K562 (cell line): ENCODE measurements around the gene CPSF4L. TPM values are rescaled to one million over a fixed set of nuclear protein-coding genes. Genes with fewer than 3 reads are reported as not detected.
A peak's percentile ranks its signal among the peaks of the same experiment; 100 is the strongest.

Experiments used
- ATAC-seq: fragments of 200-7000 bp; cut with Tn5 transposase; 3 replicates; pipeline ENCODE4 v1.9.1; 2020; ENCODE audit warnings: moderate library complexity
- BruUV-seq: library from RNA; stranded (reverse); fragments of 400-500 nt; replicated peaks from 2 replicates; lab custom pipeline; 2021; lab: Mats Ljungman, UMichigan
- CTCF ChIA-PET: fragments of 300-600 bp; formaldehyde crosslinking; extraction: SDS; loops from one replicate; lab custom pipeline; 2021; ENCODE audit warnings: low intra/inter-chr PET ratio; lab: Yijun Ruan, JAX
- POLR2A ChIA-PET: fragments of 300-600, 350-650 bp; sonication (Branson Sonifier 250); formaldehyde crosslinking; extraction: SDS; loops from one replicate; lab custom pipeline; 2021; ENCODE audit warnings: antibody characterized with exemption, inconsistent platforms; lab: Yijun Ruan, JAX
- DNase-seq, 4 experiments: peaks; one replicate each; pipeline versions ENCODE4 v3.0.0 to v3.0.0-alpha.2; 2011 to 2018; ENCODE audit warnings: low spot score in 3 of 4, mixed read lengths in 3 of 4; ENCODE audit errors: extremely low read depth in 1 of 4
- FAIRE-seq: peaks from 2 replicates; lab custom pipeline; 2011; peaks lifted over from hg19 to GRCh38; lab: Jason Lieb, UNC
- H2AFZ ChIP-seq: 2 replicates; pipeline ENCODE4 v1.6.0; 2011; ENCODE audit warnings: low read depth, low read length, control low read depth, inconsistent platforms
- H3K27ac ChIP-seq: fragments of 200-600 bp; 3 replicates; pipeline ENCODE4 v1.8.0; 2011; ENCODE audit warnings: low read depth, mild to moderate bottlenecking, control low read depth, inconsistent platforms, low read length, moderate library complexity, mixed read lengths; ENCODE audit errors: extremely low read depth
- H3K27me3 ChIP-seq, 2 experiments: fragments of 300-600 bp in 1 of 2; 2 replicates in 1 of 2; 3 replicates in 1 of 2; pipeline versions ENCODE4 v1.6.0 to v1.8.0; 2011; ENCODE audit warnings: inconsistent platforms in 2 of 2, low read length in 2 of 2, mild to moderate bottlenecking in 1 of 2, mixed read lengths in 1 of 2, moderate library complexity in 1 of 2; ENCODE audit not compliant: control insufficient read depth in 2 of 2, insufficient read depth in 2 of 2
- H3K36me3 ChIP-seq: fragments of 300-600 bp; 3 replicates; pipeline ENCODE4 v1.8.0; 2011; ENCODE audit warnings: mild to moderate bottlenecking, low read length, inconsistent platforms; ENCODE audit not compliant: control insufficient read depth, insufficient read depth
- H3K4me1 ChIP-seq, 2 experiments: fragments of 200-600 bp in 1 of 2; replicated peaks in 1 of 2; 2 replicates in 1 of 2; 3 replicates in 1 of 2; pipeline versions ENCODE4 v1.5.1 to v1.8.0; 2011; ENCODE audit warnings: inconsistent platforms in 2 of 2, low read length in 2 of 2, mild to moderate bottlenecking in 1 of 2, mixed read lengths in 1 of 2, moderate library complexity in 1 of 2; ENCODE audit not compliant: control insufficient read depth in 2 of 2, insufficient read depth in 2 of 2
- H3K4me2 ChIP-seq: 2 replicates; pipeline ENCODE4 v1.6.1; 2011; ENCODE audit warnings: low read length, control low read depth, inconsistent platforms, mixed read lengths; ENCODE audit not compliant: insufficient read depth
- H3K4me3 ChIP-seq: fragments of 200-600 bp; sonication (generic), shearing (Covaris generic); 2 replicates; pipeline ENCODE4 v1.5.1; 2016; ENCODE audit warnings: control low read depth, inconsistent platforms
- H3K79me2 ChIP-seq: fragments of 200-600 bp; 3 replicates; pipeline ENCODE4 v1.8.0; 2011; ENCODE audit warnings: low read length, inconsistent platforms; ENCODE audit not compliant: control insufficient read depth, insufficient read depth
- H3K9ac ChIP-seq, 2 experiments: 2 replicates each; pipeline versions ENCODE4 v1.6.0 to v1.6.1; 2011; ENCODE audit warnings: low read depth in 2 of 2, low read length in 2 of 2, control low read depth in 1 of 2, inconsistent platforms in 1 of 2, mild to moderate bottlenecking in 1 of 2, mixed read lengths in 1 of 2; ENCODE audit not compliant: insufficient read depth in 1 of 2
- H3K9me1 ChIP-seq: one replicate; pipeline ENCODE4 v1.6.0; 2011; ENCODE audit warnings: inconsistent platforms, mild to moderate bottlenecking, low read length, moderate library complexity; ENCODE audit not compliant: control insufficient read depth, insufficient read depth
- H3K9me3 ChIP-seq: replicated peaks from 2 replicates; pipeline ENCODE4 v1.5.1; 2011; ENCODE audit warnings: low read depth, low read length, inconsistent platforms; ENCODE audit not compliant: control insufficient read depth, insufficient read depth
- H4K20me1 ChIP-seq: replicated peaks from 2 replicates; pipeline ENCODE4 v1.6.1; 2011; ENCODE audit warnings: low read length, inconsistent platforms, mixed read lengths; ENCODE audit not compliant: control insufficient read depth, insufficient read depth
- ATF1 ChIP-seq, 2 experiments: fragments of 450-650 bp in 1 of 2; IDR thresholded peaks; 2 replicates each; pipeline ENCODE4 v1.6.1; 2016; ENCODE audit warnings: missing compliant biosample characterization in 1 of 2, missing genetic modification characterization in 1 of 2
- C11orf30 ChIP-seq: fragments of 450-650 bp; IDR thresholded peaks from 2 replicates; pipeline ENCODE4 v1.6.1; 2016; ENCODE audit warnings: low read depth, mild to moderate bottlenecking
- DMBX1 ChIP-seq: fragments of 250-450 bp; sonication (Bioruptor Pico); IDR thresholded peaks from 2 replicates; pipeline ENCODE4 v1.8.0; 2022; ENCODE audit warnings: inconsistent platforms, mild to moderate bottlenecking, moderate library complexity, borderline replicate concordance
- E2F5 ChIP-seq: sonication (generic); formaldehyde crosslinking; IDR thresholded peaks from 2 replicates; pipeline ENCODE4 v1.8.0; 2022; ENCODE audit warnings: mild to moderate bottlenecking, missing genetic modification reagents
- GATAD2A ChIP-seq: fragments of 450-650 bp; IDR thresholded peaks from 2 replicates; pipeline ENCODE4 v1.6.1; 2017
- HMG20B ChIP-seq: fragments of 250-450 bp; sonication (Bioruptor Pico); IDR thresholded peaks from 2 replicates; pipeline ENCODE4 v1.5.0; 2021; ENCODE audit warnings: mild to moderate bottlenecking
- RFX5 ChIP-seq: IDR thresholded peaks from 2 replicates; pipeline ENCODE4 v1.6.1; 2011; ENCODE audit warnings: low read depth, mild to moderate bottlenecking, improper control_type of control experiment, low read length
- YY1 ChIP-seq, 3 experiments: IDR thresholded peaks; 2 replicates each; pipeline ENCODE4 v1.6.1; 2011; ENCODE audit warnings: low read length in 2 of 3, mild to moderate bottlenecking in 2 of 3, moderate library complexity in 2 of 3, borderline replicate concordance in 1 of 3, control low read depth in 1 of 3, low read depth in 1 of 3; ENCODE audit not compliant: insufficient read depth in 3 of 3, insufficient replicate concordance in 2 of 3, control insufficient read depth in 1 of 3, insufficient read length in 1 of 3; ENCODE audit errors: extremely low read depth in 1 of 3
- ZBTB26 ChIP-seq: fragments of 450-650 bp; formaldehyde crosslinking; IDR thresholded peaks from 2 replicates; pipeline ENCODE4 v1.4.0; 2022; ENCODE audit warnings: missing genetic modification characterization
- ZNF740 ChIP-seq, 3 experiments: fragments of 200-800 bp in 1 of 3; sonication (Bioruptor generic) in 1 of 3; sonication (generic) in 1 of 3; formaldehyde crosslinking in 1 of 3; IDR thresholded peaks; 2 replicates each; pipeline versions ENCODE4 v1.6.1 to v1.8.0; 2016 to 2022; ENCODE audit warnings: mild to moderate bottlenecking in 2 of 3, missing compliant biosample characterization in 2 of 3, missing genetic modification characterization in 2 of 3, missing genetic modification reagents in 1 of 3
- WGBS: fragments of 100-300 bp; shearing (Covaris generic); methylation state at CpG from one replicate; pipeline ENCODE4 v1.1.6; 2016; ENCODE audit warnings: low coverage, mixed read lengths; ENCODE audit not compliant: insufficient coverage; ENCODE audit errors: missing lambda C conversion rate; 5-methylcytosine and 5-hydroxymethylcytosine counted together
- in situ Hi-C: fragments of 300-500 bp; cut with MboI; formaldehyde crosslinking; loops from 4 replicates; pipeline ENCODE4 v1.15.0; 2018; ENCODE audit warnings: inconsistent platforms, mixed read lengths
- intact Hi-C: fragments of 100-400 bp; cut with micrococcal nuclease; formaldehyde crosslinking; loops from 2 replicates; pipeline ENCODE4 v1.14.2; 2022
- polyA plus RNA-seq, 8 experiments: library from polyadenylated mRNA; depleted of rRNA in 4 of 8; stranded (reverse) in 5 of 8; unstranded in 3 of 8; fragments of >200 nt; fragmentation: Nextera tagmentation in 2 of 8; fragmentation: Illumina TruSeq in 1 of 8; extraction: Ambion mirVana in 2 of 8; extraction: Trizol in 1 of 8; gene quantifications; 2 replicates each; pipeline versions ENCODE4 v1.2.1 to v1.2.3, GENCODE V29; 2011 to 2014; ENCODE audit warnings: inconsistent platforms in 1 of 8, missing spikeins in 1 of 8
- total RNA-seq, 7 experiments: library from RNA; depleted of rRNA in 6 of 7; stranded (reverse); fragments of >200 nt in 6 of 7; fragmentation: Illumina TruSeq in 2 of 7; extraction: Trizol in 2 of 7; gene quantifications; 2 replicates each; pipeline versions ENCODE4 v1.2.1 to v1.2.3, GENCODE V29; 2011 to 2021; ENCODE audit warnings: low replicate concordance in 1 of 7

Gene CPSF4L
- total and polyA plus RNA-seq, 9 of the 15 experiments (the other 6 are each of a cell fraction or from before 2014, with no cell fraction given): not detected

GRCh38 chr17:73291260-73291801, 29.7 kb upstream of the CPSF4L start:
- H3K4me3 ChIP-seq: no peak overlapping the region
- POLR2A ChIA-PET: interaction anchor here (0.6 to 2.0 kb wide), 7 partner anchors 9 to 59 kb away, joined by 3 to 7 read pairs (median 5); partner anchors contain the start of gene CDC42EP4
- peaks cover 17% of the 10 kb centered on the region for H3K9me1 ChIP-seq
- H3K79me2 ChIP-seq: peaks cover 54% of the 10 kb centered on the region; the same call in 2 of the 3 replicates
- DNase-seq: peak; percentile 70 to 82 (median 76)
- in situ Hi-C loops (no loop called here), intact Hi-C loops (loop anchor here (2.0 kb wide), 1 partner anchor 17 kb away; no protein-coding TSS in a partner anchor)
- peak overlapping the region; percentile 27 to 83 for H3K9ac ChIP-seq
- CTCF ChIA-PET: no interaction called here
- H3K27ac ChIP-seq: peak overlapping the region; percentile 80
- peaks cover 9% of the 10 kb centered on the region; the same call in 2 of the 3 replicates for H3K36me3 ChIP-seq
- BruUV-seq: no TSS peak
- peak overlapping the region; percentile 61 for H2AFZ ChIP-seq
- H3K27me3 ChIP-seq: no peaks in the 10 kb centered on the region
- H4K20me1 ChIP-seq: peaks cover 39% of the 10 kb centered on the region
- peak; percentile 85 for ATAC-seq
- 19% methylated on average over 8 of the region's 8 CpGs for WGBS
- H3K9me3 ChIP-seq: no peaks in the 10 kb centered on the region
- peak; percentile 83 for FAIRE-seq
- H3K4me2 ChIP-seq: peak overlapping the region; percentile 63
- H3K4me1 ChIP-seq: peaks cover 40 to 45% of the 10 kb centered on the region in 2 experiments
- TF ChIP-seq C11orf30: peak; percentile 76
- TF ChIP-seq ZNF740 (CRISPR knock-in tag; IDR thresholded peaks at IDR 0.05): peak; percentile 64; the same call in 1 of the 2 replicates
- TF ChIP-seq ZNF740 (tag; IDR thresholded peaks at IDR 0.05): no peak
- TF ChIP-seq DMBX1 (CRISPR knock-in tag): no peak
- no peak for TF ChIP-seq RFX5
- TF ChIP-seq E2F5: no peak
- no peak for TF ChIP-seq GATAD2A
- TF ChIP-seq ATF1 (CRISPR knock-in tag; IDR thresholded peaks at IDR 0.05): no peak
- peak; percentile 9; the same call in 1 of the 2 replicates for TF ChIP-seq ATF1 (tag; IDR thresholded peaks at IDR 0.05)
- no peak for TF ChIP-seq YY1 (IDR thresholded peaks at IDR 0.05; ENCODE audit: borderline replicate concordance in 1 of 3, control insufficient read depth in 1 of 3, extremely low read depth in 1 of 3, insufficient read depth in 3 of 3, insufficient read length in 1 of 3, insufficient replicate concordance in 2 of 3, low read depth in 1 of 3, low read length in 2 of 3)
- no peak for TF ChIP-seq ZBTB26 (CRISPR knock-in tag)
- TF ChIP-seq HMG20B: no peak
